ENCODE data around the gene SMAD6. TPM values are rescaled to one million over a fixed set of nuclear protein-coding genes. Genes with fewer than 3 reads are reported as not detected.
A peak's percentile ranks its signal among the peaks of the same experiment; 100 is the strongest.

The SMAD6 gene
- total RNA-seq: 1.9 TPM

DNA sequence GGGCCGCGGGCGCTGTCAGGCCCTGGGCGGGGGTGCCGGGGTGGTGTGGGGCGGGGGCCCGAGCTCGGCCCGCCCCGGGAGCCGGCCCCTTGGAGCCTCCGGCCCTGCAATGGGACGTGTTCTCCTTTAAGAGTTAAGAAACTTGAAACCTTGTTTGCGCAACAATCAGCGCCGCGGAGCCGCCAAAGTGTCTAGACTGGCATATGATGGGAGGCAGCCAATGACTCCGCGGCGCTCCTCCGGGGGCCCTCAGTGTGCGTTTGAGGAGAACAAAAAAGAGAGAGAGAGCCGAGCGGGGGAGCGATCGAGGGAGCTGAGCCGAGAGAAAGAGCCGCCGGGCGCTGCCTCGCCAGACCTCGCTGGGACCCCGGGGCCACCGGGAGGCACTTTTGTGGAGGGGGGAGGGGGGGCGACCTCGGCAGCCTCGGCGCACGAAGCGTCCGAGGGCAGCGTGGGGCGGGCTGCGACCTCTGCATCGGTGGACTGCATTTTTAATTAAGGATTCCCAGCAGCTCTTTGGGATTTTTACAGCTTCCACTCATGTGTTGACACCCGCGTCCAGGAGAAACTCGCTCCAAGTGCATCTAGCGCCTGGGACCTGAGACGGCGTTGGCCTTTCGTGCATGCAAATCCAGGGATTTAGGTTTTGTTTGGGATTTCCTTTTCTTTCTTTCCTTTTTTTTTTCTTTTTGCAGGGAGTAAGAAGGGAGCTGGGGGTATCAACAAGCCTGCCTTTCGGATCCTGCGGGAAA, at the start of gene SMAD6:
TSS of gene SMAD6 (plus strand) at position 202 of the 752 bp plus-strand sequence. CDS start 1,023 bp downstream, outside the sequence.
- DNase-seq: peak; percentile 54

DNA sequence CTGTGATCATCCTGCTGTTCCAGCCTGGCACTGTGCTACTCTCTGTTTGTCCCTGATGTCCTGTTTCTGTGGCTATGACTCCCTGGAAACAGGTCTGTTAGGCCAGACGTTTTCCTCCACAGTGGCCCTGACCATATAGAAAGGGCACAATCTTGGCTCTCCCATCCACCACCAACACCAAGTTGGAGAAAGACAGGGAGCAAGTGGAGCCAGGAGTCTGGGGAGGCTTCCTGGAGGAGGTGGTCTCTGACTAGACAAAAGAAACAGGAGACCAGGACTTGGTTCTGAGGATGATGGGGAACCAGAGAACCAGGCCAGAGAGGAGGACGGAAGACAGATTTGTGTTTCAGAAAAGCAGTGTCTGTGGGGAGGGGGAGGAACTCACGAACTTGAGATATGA, 49.2 kb upstream of the SMAD6 start:
- DNase-seq: no peak

DNA sequence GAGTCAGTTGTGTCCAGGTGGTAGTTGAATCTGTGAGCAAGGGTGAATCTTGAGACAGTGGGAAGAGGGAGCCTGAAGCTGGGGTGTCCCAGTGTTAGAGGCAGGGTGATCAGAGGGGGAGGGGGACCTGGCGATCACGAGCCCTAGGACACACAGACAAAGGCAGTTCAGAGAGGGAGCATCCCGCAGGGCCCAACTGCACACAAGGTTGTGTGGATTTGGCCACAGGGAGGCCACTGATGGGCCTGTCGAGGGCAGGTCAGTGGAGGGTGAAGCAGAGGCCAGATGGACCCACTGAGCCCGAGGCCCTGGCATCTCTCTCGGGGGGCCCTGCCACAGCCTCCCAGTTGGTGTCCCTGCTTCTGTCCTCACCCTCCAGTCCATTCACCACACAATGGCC, 48.6 kb upstream of the SMAD6 start:
- no peak for DNase-seq

DNA sequence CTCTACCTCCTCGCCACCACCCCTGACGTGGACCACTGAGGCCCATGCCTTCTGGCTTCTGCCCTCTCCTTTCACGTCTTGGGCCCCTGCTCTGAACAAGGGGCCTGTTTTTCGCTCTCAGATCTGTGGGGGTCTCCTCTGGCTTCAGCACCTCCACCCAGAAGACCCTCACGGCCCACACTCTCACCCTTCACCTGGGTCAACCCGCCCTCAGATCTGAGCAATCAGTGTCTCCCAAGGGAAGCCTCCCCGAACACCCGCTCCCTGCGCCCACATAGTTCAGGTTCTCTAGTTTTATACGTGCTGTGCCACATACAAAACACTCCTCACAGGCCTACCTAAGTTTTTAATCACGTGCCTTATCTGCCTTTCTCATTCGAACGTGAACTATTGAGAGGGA, 48.2 kb upstream of the SMAD6 start:
- no peak for DNase-seq

DNA sequence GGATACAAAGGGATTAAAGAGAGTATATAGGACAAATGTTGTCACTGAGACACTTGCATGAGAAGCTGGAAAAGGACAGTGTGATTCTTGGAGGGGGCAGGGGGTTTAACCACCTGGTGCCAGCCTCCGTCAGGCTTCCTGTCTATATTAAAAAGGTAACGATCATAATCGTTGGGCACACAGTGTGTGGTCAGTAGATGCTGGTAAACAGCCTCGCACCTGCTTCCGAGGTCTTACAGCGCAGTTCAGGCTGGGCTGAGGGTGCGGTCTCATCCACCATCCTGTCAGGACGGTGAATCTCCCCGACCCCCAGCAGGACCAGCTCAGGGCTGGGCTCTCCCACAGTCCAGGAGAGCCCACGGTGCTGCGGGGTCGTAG, 47.7 kb upstream of the SMAD6 start:
- DNase-seq: no peak

DNA sequence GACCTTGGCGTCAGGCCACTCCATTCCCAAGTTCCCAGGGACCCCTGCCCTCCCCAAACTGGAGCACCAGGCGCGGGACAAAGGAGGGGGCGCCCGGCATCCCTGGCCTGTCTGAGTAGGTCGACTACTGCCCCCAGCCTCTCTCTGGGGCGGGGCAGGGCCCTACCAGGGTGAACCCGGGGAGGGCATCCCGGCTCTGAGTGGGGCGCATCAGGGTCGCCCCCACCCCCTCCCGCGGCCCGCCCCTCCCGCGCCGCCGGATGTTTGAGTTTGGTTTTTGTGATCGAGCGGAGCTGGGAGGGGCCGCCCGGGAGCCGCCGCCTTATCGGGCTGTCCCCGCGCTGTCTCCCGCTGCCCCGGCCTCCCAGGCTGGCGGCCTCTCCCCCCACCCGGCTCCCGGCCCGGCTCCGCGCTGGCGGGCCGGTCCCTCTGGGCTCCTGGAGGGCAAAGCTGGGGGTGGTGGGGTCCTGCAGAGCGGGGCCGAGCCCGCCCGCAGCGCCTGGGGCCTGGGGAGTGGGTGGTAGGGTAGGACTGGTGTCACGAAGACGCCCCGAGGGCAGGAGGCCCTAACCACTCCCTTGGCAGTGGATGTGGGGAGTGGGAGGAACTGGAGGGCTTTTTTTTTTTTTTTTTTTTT, 47.2 kb upstream of the SMAD6 start:
- DNase-seq: no peak

DNA sequence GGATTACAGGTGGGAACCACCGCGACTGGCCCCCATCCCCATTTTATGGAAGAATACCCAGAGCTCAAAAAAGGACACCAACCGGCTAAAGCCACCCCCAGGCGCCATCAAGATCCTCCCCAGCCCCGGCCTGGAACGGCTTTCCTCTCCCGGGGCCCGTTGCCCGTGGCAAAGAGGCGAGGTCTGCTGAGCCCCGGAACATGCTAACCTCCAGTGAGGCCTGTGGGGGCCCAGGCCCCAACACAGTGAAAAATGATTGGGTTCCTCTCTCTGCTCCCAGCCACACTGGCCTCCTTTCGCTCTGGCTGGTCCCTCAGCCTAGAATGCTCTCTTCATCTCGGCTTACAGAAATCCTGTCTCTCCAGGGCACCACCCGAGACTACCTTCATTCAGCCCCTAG, 46.5 kb upstream of the SMAD6 start:
- no peak for DNase-seq

DNA sequence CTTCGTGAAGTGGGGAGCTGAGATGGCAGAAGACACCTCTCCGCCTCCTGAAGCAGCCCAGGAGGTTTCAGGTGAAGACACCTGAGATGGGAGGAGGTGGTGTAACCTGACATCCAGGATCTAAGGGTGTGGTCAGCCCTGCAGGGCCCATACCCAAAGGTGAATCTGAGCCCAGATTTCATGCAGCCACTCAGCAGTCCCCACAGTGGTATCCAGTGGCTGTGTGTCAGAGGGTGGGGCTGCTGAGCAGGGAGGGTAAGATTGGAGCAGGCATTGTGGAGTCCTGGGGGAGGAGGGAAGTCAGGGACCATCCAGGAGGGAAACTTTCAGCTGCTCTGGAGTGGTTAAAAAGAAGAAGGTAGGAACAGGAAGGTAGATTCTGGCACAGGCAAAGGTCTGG, 46.0 kb upstream of the SMAD6 start:
- no peak for DNase-seq

DNA sequence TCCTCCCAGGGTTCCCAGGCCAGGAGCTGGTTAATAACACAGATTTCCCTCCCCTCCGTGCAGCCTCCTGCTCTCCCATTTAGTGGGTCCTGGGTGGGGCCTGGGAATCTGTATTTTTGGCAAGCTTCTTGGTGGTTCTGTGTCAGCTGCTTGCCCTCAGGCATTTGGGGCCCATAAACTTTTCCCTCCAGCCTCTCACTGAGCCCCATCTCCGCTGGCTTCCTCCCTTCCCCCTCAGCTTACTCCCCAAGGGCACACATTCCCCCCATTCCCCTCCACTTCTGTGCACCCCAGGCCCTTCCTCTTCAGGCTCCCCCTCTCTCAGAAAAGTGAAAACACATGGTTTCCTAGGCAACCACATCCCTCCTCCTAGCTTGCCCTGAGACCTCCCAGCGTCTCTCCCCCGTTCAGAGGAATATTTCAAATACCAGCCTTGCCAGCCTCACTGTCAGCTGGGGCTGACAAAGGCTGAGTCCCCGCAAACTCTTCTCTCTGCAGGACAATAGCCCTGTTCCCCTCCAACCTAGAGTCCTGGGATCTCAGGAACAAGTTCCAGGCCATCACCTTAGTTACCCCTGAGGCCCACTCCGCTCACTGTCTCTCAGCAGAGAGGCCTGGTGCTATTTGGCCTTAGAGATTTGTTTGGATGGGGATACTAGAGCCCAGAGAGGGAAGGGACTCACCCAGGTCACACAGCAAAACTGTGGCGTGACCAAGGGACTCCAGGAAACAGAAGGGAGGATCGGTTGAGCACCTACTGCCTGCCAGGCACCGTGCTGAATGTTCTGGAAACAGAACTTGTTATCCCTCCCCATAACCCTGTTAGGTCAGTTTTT, 44.6 kb upstream of the SMAD6 start:
- DNase-seq: no peak

DNA sequence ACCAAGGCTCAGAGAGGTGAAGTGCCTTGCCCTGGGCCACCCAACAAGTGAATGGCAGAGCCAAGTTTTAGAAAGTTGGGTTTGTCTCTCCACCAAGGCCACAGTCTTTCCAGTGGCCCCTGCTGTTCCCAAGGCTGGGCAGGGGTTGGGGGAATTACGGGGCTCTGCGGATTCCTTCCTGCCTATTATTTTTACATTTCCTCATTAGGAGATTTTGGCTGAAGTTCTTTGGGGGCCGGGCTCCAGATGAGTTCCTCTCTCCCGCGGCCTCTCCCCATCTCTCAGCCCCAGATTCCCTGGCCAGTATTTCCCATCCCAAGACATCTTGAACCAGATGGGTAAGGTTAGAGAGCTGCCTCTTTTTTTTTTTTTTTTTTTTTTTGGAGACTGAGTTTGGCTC, 44.0 kb upstream of the SMAD6 start:
- no peak for DNase-seq

DNA sequence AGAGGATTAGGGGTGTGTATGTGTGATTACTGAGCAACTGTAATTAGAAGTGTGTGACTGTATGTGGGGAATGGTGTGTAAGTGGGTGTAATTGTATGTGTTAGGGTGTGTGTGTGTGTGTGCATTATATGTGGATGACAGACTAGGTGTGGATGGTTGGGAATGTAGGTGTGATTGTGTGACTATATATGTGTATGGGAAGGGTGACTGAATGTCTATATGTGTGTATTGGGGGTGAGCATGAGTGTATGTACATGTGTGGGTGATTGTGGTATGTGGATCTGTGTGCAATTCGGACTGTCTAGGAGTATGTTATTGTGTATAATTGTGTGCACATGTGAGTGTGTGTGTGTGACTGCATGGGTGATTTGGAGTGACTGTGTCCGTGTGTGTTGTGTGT, 43.2 kb upstream of the SMAD6 start:
- DNase-seq: no peak

DNA sequence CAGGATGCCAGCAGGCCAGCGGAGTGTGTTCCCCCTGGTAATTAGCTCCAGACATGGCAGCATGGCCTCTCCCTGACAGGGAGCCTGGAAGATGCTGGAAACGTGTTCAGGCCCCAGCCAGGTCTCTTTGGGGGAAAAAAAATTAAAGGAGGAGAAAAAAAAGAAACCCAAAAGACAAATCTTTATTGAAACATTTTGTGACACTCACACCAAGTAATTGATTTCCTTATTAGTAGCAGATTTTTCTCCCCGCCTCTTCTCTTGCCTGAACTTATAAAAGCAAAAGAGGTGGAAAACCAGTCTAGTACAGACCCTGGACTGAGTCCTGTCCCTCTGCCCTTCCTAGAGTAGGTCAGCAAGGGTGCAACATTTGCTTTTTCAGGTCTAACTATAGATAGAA, 42.7 kb upstream of the SMAD6 start:
- DNase-seq: no peak

DNA sequence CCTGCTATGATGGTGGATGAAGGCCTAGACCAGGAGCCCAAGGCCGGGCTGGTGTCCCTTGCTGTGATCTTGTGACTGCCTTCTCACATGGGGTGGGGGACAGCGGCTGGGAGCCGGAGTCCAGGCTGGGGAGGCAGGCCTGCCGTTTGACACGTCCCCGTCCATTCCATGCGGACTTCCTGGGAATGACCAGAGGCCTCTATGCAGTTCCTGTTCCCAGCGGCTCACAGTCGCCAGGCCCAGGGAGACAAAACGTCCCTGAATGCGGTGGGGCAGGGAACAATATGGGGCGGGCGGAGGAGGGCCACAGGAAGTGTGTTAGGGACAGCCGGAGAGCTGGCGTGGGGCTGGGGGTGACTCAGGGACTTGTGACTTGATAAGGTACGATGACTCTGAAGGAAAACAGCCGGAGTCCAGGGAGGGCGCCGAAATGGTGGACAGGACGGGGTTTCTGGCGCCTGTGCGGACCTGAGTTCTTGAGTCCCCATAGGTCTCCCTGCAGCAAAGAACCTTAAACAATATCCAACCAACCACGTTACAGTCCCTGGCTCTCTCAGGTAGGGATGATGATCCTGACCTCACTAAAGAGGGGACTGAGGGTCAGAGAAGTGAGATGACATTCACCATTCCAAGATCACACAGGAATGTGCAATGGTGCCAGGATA, 40.5 kb upstream of the SMAD6 start:
- no peak for DNase-seq

DNA sequence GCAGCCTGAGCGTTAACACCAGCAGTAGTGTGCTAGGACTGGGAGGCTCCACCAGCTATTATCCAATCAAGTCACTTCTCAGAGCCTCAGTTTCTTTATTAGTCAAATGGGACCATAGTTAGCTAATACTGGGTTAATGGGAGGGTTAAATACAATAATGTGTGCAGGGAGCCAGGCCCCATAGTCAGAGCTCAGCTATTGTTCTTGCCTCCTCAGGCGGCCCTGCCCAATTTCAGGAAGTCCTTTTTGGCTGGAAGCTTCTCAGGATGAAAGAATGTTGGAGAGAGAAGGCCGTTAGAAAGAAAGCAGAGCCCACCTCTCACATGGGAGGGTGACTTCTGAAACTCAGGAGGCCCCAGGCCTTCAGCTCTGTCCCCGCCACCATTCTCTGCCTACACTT, 39.5 kb upstream of the SMAD6 start:
- DNase-seq: no peak

DNA sequence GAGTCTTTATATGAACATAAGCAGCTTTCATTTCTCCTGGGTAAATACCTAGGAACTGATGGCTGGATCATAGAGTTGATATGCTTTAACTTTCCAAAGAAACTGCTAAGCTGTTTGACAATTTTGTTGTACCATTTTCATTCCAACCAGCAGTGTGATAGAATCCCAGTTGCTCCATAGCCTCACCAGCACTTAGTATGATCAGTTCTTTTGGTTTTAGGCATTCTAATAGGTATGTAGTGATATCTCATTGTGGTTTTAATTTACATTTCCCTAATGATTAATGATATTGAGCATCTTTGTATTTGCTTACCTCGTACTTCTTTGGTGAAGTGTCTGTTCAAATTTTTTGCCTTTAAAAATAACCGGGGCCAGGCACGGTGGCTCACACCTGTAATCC, 38.4 kb upstream of the SMAD6 start:
- DNase-seq: no peak

DNA sequence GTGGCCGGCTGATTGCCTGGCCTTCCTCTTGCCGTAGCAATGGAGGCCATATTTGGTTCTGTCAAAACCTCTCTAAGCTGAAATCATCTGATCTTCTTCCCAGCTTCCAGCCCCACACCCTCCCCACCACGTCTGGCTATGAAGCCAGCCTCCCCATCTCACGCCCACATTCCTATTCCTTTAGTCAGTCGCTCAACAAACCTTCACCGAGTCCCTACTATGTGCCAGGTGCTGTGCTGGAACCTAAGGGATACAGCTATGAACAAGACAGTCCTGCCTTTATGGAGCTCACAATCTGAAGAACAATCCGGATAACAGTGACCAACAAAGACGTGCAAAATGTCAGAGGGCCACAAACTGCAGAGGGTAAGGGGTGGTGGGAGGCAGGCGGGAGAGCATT, 31.9 kb upstream of the SMAD6 start:
- DNase-seq: no peak

DNA sequence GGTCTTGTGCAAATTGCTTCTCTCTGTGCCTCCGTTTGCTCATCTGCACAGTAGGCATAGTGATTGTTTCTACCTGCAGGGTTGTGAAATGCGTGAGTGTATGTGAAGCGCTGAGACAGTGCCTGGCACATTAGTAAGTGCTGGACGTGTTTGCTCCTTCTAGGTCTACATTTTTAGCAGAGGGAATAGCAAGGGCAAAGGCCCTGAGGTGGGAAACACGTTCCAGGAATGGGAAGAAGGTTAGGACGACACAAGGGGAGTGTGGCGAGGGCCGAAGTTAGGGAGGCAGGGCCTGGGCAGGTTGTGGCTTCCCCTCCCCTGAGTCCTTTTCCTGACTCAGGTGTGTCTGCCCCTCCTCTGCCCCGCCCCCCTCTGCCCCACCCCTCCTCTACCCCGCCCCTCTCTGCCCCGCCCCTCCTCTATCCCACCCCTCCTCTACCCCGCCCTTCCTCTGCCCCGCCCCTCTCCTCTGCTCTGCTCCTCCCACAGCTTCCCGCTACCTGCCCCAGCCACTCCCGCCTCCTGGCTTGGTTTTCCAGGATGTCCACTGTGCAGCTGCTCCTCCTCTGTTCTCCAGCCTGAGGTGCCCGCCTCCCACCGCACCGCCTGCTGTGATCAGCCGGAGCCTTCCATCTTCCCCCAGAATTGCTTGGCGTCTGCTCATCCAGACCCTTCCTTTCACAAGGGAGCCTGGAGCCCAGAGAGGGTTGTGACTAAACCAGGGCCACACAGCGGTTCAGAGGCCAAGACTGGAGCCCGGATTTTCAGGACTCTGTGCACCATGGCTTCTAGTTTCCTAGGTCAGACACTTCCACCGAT, 31.1 kb upstream of the SMAD6 start:
- no peak for DNase-seq

DNA sequence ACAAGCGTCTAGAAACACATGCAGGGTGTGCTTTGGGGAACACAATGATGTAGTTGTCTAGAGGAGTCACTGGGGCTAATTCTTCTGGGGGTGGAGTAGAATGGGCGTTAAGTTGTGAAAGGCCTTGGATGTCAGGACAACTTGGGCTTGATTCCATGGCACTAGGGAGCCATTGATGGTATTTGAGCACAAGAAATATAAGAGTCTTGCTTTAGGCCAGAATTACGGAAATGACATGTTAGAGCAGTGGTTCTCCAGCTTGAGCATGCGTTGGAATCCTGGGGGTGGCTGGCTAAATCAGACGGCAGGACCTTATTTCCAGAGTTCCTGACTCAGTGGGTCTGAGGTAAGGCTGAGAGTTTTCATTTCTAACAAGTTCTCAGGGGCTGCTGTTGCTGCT, 29.2 kb upstream of the SMAD6 start:
- DNase-seq: no peak

DNA sequence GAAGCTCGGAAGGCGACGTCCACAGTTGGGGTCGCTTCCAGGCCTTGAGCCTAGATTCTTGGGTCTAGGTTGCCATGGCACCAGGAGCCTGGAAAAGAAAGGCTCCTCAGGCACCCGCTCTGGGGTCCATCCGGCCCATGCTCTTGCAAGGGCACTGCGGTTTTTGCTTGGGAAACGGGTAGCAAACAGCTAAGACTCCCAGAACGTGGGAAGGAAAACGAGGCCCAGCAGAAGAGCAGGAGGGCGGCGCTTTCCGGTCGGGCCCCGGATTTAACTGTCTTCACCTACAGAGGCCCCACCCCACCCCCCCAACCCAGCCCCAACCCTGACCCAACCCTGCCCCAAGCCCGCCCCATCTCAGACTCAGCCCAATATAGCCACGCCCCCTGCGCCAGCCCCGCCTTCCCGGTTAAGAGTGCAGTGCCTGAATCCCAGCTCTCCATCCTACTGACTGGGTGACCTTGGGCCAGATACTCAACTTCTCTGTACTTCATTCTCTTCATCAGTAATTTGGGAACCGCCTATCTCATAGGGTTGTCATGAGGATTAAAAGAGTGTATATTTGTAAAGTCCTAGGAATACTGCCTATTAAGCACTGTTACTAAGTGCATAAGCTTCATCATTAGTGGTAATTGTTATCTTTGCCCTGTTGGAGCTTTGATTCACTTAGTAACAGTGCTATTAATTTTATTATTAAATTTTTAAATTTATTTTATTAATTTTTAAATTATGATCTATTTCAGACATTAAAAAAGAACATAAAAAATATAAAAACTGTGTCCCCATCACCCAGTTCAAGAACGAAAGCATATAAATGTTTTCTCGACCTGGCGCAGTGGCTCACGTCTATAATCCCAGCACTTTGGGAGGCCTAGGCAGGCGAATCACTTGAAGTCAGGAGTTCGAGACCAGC, 28.4 kb upstream of the SMAD6 start:
- DNase-seq: no peak

DNA sequence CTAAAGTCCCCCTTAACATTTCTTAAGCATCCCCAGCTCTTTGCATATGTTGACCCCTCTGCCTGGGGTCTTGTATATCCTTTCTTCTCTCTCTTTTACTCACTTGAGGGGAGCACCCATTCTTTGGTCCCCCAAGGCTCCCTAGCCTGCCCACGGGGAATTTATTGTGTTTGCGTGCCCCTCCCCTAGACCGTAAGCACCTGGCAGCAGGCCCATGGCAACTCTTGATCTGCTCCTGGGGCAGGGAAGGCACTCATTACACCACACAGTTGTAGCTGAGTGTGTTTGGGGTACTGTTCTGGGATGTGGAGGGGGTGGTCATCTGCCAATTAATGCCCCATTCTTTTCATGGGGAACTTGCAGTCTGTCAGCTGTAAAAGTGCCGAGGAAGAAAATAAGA, 27.3 kb upstream of the SMAD6 start:
- DNase-seq: no peak

DNA sequence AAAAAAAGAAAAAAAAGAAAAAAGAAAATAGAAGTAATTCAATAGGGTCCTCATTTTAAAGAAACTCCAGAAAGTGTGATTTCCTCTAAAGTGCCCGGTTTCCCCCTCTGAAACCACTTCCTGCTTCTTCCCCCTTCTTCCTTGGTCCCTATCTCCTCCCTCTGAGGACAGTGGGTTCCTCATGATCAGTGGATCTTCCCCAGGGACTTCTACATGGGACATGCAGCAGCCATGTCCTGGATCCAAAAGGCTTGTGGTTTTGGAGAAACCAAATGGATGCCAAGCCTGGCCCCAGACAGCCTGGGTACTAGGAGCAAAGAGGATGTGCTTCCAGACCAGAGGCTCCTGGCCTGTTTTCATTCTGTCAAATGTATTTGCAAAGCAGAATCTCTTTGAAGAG, 26.6 kb upstream of the SMAD6 start:
- no peak for DNase-seq
